ENCODE measurements around the gene MYO5B.

- TF ChIP-seq CTCF (conservative IDR thresholded peaks at IDR 0.05; ENCODE audit: low read length) (0 out of 2 replicates have a peak, but pooled peaks have one; percentile 12), EZH2phosphoT487 (IDR thresholded peaks at IDR 0.05; ENCODE audit: borderline replicate concordance, low read depth, low read length) (no peak)
These were observed 307.8 kb downstream of the MYO5B start for GRCh38 chr18:49886891-49887764.
